ENCODE measurements around the gene AFAP1L1.

The AFAP1L1 gene

GRCh38 chr5:149333711-149334443 is 62.2 kb downstream of the AFAP1L1 start:
- no peaks in the 10 kb centered on the region for H3K9me3 ChIP-seq (ENCODE audit: control insufficient read depth, insufficient read depth, low read depth, low read length)
- H3K4me1 ChIP-seq (ENCODE audit: control insufficient read depth, insufficient read depth, low read length), result no peaks in the 10 kb centered on the region
- ChIA-PET POLR2A (interaction anchor here (1.4 kb wide), 1 partner anchor 11 kb away, joined by 7 read pairs; the partner anchor contains the start of gene GRPEL2), CTCF (interaction anchor here (0.7 to 1.0 kb wide), 4 partner anchors 16 to 821 kb away, joined by 3 to 4 read pairs (median 3); no protein-coding TSS in a partner anchor)
- peaks cover 0 to 11% of the 10 kb centered on the region in 2 experiments; a peak in 1 of 3 replicates for H3K36me3 ChIP-seq (ENCODE audit: control insufficient read depth in 2 of 2, insufficient read depth in 1 of 2, low read length in 2 of 2)
- TF ChIP-seq KLF17 (tag by site-specific recombination; IDR thresholded peaks at IDR 0.05) (no peak), ZNF24 (tag by site-specific recombination; IDR thresholded peaks at IDR 0.05) (no peak), EGR2 (tag by site-specific recombination; IDR thresholded peaks at IDR 0.05; ENCODE audit: low read depth) (no peak), ZNF416 (tag by site-specific recombination; IDR thresholded peaks at IDR 0.05) (no peak), ZNF138 (tag by site-specific recombination; IDR thresholded peaks at IDR 0.05; ENCODE audit: borderline replicate concordance) (no peak), ZNF155 (tag by site-specific recombination; IDR thresholded peaks at IDR 0.05) (no peak), KLF7 (tag by site-specific recombination; IDR thresholded peaks at IDR 0.05; ENCODE audit: borderline replicate concordance) (no peak), SCRT1 (tag by site-specific recombination; IDR thresholded peaks at IDR 0.05; ENCODE audit: borderline replicate concordance) (no peak), ZBTB44 (tag by site-specific recombination; IDR thresholded peaks at IDR 0.05) (no peak), ZNF529 (tag by site-specific recombination; IDR thresholded peaks at IDR 0.05; ENCODE audit: insufficient replicate concordance) (no peak), MYNN (tag by site-specific recombination; IDR thresholded peaks at IDR 0.05; ENCODE audit: borderline replicate concordance) (no peak), ZNF654 (tag by site-specific recombination; IDR thresholded peaks at IDR 0.05; ENCODE audit: low read depth) (no peak), ZNF561 (tag by site-specific recombination; IDR thresholded peaks at IDR 0.05; ENCODE audit: borderline replicate concordance) (no peak), ZNF404 (tag by site-specific recombination; IDR thresholded peaks at IDR 0.05) (no peak), ZNF202 (tag by site-specific recombination; IDR thresholded peaks at IDR 0.05; ENCODE audit: borderline replicate concordance) (no peak), GLIS1 (tag by site-specific recombination; IDR thresholded peaks at IDR 0.05) (no peak), ZNF777 (tag by site-specific recombination; IDR thresholded peaks at IDR 0.05; ENCODE audit: borderline replicate concordance) (no peak)
- no peak overlapping the region for H3K4me3 ChIP-seq (ENCODE audit: low read depth, low read length)
- H3K27ac ChIP-seq (ENCODE audit: extremely low read depth, low read depth, low read length), result no peak overlapping the region

GRCh38 chr5:149337736-149338135 is 66.1 kb downstream of the AFAP1L1 start:
- H3K4me3 ChIP-seq (ENCODE audit: low read depth, low read length), result no peak overlapping the region
- CTCF ChIA-PET, result interaction anchor here (0.9 kb wide), 1 partner anchor 20 kb away, joined by 3 read pairs; no protein-coding TSS in a partner anchor
- H3K27ac ChIP-seq (ENCODE audit: extremely low read depth, low read depth, low read length), result no peak overlapping the region
- POLR2A ChIA-PET, result interaction anchor here (1.2 kb wide), 2 partner anchors 17 to 20 kb away, joined by 3 read pairs; partner anchors contain the start of gene PCYOX1L
- H3K36me3 ChIP-seq (ENCODE audit: control insufficient read depth in 2 of 2, insufficient read depth in 1 of 2, low read length in 2 of 2), result peaks cover 0 to 18% of the 10 kb centered on the region in 2 experiments; a peak in 1 of 3 replicates
- H3K9me3 ChIP-seq (ENCODE audit: control insufficient read depth, insufficient read depth, low read depth, low read length), result no peaks in the 10 kb centered on the region
- no peaks in the 10 kb centered on the region for H3K4me1 ChIP-seq (ENCODE audit: control insufficient read depth, insufficient read depth, low read length)
- no peak for TF ChIP-seq ZNF16 (tag by site-specific recombination; IDR thresholded peaks at IDR 0.05; ENCODE audit: low read depth)
- TF ChIP-seq ZNF555 (tag by site-specific recombination; conservative IDR thresholded peaks at IDR 0.05), result no peak
- TF ChIP-seq INSM2 (tag by site-specific recombination; IDR thresholded peaks at IDR 0.05), result no peak
- no peak for TF ChIP-seq HOXA7 (CRISPR knock-in tag; IDR thresholded peaks at IDR 0.05; ENCODE audit: borderline replicate concordance)
- no peak for TF ChIP-seq ZNF155 (tag by site-specific recombination; IDR thresholded peaks at IDR 0.05)
- no peak for TF ChIP-seq ZSCAN4 (tag by site-specific recombination; IDR thresholded peaks at IDR 0.05)
- no peak for TF ChIP-seq ZIC2 (tag by site-specific recombination; IDR thresholded peaks at IDR 0.05)
- no peak for TF ChIP-seq TSHZ1 (tag by site-specific recombination; IDR thresholded peaks at IDR 0.05; ENCODE audit: borderline replicate concordance)
- no peak for TF ChIP-seq ZNF585B (tag by site-specific recombination; IDR thresholded peaks at IDR 0.05)

Measured in HEK293 (cell line).